Muscle of leg (tissue), 11 donors: Measurements from ENCODE around the gene IL7R. TPM values are rescaled to one million over a fixed set of nuclear protein-coding genes. Genes with fewer than 3 reads are reported as not detected.

Experiments
- DNase-seq: peaks from one replicate; pipeline ENCODE4 v3.0.0; 2013
- H3K27ac ChIP-seq: one replicate; pipeline ENCODE4 v1.5.1; 2013; ENCODE audit warnings: mild to moderate bottlenecking, low read length, control low read depth
- H3K27me3 ChIP-seq: one replicate; pipeline ENCODE4 v1.6.1; 2013; ENCODE audit warnings: low read length; ENCODE audit not compliant: control insufficient read depth, insufficient read depth
- H3K36me3 ChIP-seq: one replicate; pipeline ENCODE4 v1.6.1; 2013; ENCODE audit warnings: low read length; ENCODE audit not compliant: control insufficient read depth, insufficient read depth
- H3K4me1 ChIP-seq: one replicate; pipeline ENCODE4 v1.6.1; 2013; ENCODE audit warnings: low read length; ENCODE audit not compliant: control insufficient read depth, insufficient read depth
- H3K4me3 ChIP-seq: one replicate; pipeline ENCODE4 v1.5.1; 2013; ENCODE audit warnings: low read length, control low read depth
- H3K9me3 ChIP-seq: replicated peaks from 2 replicates; pipeline ENCODE4 v1.6.1; 2013; ENCODE audit warnings: low read depth, low read length; ENCODE audit not compliant: control insufficient read depth
- WGBS: methylation state at CpG from one replicate; pipeline ENCODE4 v1.1.5; 2013; ENCODE audit warnings: missing lambda C conversion rate; ENCODE audit not compliant: insufficient coverage; 5-methylcytosine and 5-hydroxymethylcytosine counted together
- polyA plus RNA-seq, 8 donors: library from polyadenylated mRNA; unstranded; fragments of 120-200 nt; gene quantifications; one replicate each; pipeline versions ENCODE4 v1.2.1 to v1.2.3, GENCODE V29; 2013; ENCODE audit warnings: inconsistent platforms in 1 of 8, low replicate concordance in 1 of 8; ENCODE audit not compliant: insufficient read length in 8 of 8, insufficient read depth in 1 of 8
- total RNA-seq: library from RNA; stranded (reverse); fragments of 120-200 nt; gene quantifications from one replicate; pipeline ENCODE4 v1.2.4, GENCODE V29; 2013

The IL7R gene
- total and polyA plus RNA-seq, 9 donors = 0.22 to 2.4 (median 1.7) TPM

GRCh38 chr5:35902046-35902672 lies 45.5 kb downstream of the IL7R start:
- H3K27ac ChIP-seq = no peak overlapping the region
- H3K4me3 ChIP-seq = no peak overlapping the region
- H3K27me3 ChIP-seq = no peaks in the 10 kb centered on the region
- WGBS = no CpG with 5 or more reads among the region's 2 CpGs
- no peaks in the 10 kb centered on the region for H3K9me3 ChIP-seq
- DNase-seq = no peak
- H3K4me1 ChIP-seq = no peaks in the 10 kb centered on the region
- no peaks in the 10 kb centered on the region for H3K36me3 ChIP-seq

DNA sequence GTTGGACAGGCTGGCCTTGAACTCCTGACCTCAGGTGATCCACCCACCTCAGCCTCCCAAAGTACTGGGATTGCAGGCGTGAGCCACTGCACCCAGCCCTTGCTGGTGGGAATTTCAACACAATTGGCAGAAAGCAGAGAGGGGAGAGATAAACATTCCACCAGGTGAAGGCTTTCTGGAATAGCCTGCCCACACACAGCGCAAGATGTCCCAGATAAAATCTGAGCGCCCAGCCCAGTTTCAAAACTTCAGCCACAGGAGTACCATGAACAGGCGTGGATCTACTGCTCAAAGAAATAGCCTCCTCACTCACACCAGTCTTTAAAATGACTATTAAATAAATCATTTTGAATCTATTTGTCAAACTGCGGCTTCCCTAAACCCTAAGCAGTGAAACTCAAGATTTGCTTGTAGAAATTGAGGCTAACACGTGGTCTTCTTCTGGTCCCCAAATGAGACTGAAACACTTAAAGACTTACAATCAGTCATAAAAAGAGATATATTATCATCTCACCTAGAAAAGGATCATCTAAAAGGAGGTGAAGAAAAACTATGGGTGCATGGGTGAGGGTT lies 47.0 kb downstream of the IL7R start:
- no peak overlapping the region for H3K4me3 ChIP-seq
- no peaks in the 10 kb centered on the region for H3K36me3 ChIP-seq
- no peaks in the 10 kb centered on the region for H3K4me1 ChIP-seq
- H3K27me3 ChIP-seq = no peaks in the 10 kb centered on the region
- WGBS = 100% methylated on average over 1 of the region's 6 CpGs
- no peak overlapping the region for H3K27ac ChIP-seq
- H3K9me3 ChIP-seq = no peaks in the 10 kb centered on the region
- DNase-seq = no peak

DNA sequence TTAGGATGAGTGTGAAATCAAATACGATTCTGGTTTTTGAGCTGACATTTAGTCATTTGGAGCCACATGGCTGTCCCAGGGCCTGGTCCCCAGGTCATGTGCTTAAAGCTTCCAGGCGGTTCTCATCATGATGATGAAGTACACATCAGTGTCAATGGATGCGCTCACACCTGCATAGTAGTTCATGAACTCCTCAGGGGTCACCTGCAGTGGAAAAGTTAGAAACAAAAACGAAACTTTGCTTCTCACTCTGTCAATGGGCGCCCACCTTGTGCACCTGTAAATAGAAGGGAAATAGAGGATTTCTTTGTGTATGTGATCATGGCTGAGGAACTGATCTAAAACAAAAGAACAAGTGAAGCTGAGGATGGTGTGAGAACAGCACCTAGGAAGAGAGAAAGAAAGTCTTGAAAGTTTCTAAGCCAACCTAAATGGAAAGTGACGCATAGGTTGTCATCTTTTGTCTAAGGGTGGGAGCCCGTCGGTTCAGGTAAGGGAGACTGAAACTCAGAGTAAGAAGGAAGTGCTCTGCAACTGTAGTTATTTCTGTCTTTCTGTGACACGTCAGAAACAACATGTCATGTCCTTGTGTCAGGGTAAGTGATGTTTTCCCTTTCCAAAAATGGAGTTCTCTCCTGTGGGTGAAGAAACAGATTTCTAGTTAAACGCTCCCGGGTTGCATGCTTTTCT lies 47.9 kb downstream of the IL7R start:
- 94% methylated on average over 5 of the region's 11 CpGs for WGBS
- H3K9me3 ChIP-seq = no peaks in the 10 kb centered on the region
- no peak overlapping the region for H3K27ac ChIP-seq
- H3K27me3 ChIP-seq = no peaks in the 10 kb centered on the region
- no peak overlapping the region for H3K4me3 ChIP-seq
- H3K36me3 ChIP-seq = no peaks in the 10 kb centered on the region
- DNase-seq = no peak
- no peaks in the 10 kb centered on the region for H3K4me1 ChIP-seq

DNA sequence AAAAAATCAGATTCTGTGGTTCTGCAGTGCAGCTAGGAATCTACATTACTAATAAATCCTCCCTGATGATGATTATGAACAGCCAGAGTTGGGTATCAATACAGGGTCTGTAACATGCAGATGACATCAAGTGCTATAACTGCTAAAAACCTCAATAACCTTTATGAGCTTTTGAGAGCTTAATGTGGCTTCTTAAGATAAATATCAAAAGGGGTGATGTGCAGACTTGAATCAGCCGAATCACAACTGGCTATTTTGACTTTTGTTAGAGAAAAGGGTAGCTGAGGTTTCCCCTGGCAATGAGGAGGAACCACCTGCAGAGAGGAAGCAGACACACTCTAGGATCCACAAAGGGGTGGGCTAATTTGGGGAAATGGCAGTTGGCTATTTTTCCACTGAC lies 51.5 kb downstream of the IL7R start:
- Histone ChIP-seq H3K36me3 (no peaks in the 10 kb centered on the region), H3K27me3 (no peaks in the 10 kb centered on the region), H3K27ac (no peak overlapping the region), H3K4me3 (no peak overlapping the region), H3K4me1 (no peaks in the 10 kb centered on the region), H3K9me3 (no peaks in the 10 kb centered on the region)
- WGBS = no CpG with 5 or more reads among the region's 1 CpG
- no peak for DNase-seq

DNA sequence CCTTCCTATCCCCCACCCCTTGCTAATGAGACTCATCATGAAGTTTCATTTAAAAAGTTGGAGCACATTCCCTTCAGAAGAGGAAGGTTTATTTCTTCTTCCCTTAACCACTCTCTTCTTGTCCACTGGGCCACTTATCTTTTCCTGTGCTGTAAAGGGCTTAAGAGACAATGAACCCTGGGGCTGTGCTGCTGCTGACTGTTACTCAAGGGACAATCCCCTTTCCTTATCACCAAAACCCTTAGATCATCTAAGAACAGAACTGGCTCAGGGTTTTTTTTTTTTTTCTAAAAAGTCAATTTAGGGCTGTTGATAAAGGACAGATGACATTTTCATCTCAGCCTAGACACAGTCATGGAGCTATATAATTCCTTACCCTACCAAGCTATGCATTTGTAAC lies 52.1 kb downstream of the IL7R start:
- H3K4me1 ChIP-seq = no peaks in the 10 kb centered on the region

GRCh38 chr5:35919191-35919590 lies 62.5 kb downstream of the IL7R start:
- no peaks in the 10 kb centered on the region for H3K9me3 ChIP-seq
- H3K36me3 ChIP-seq = no peaks in the 10 kb centered on the region
- H3K27ac ChIP-seq = no peak overlapping the region
- H3K27me3 ChIP-seq = peaks cover 9% of the 10 kb centered on the region
- H3K4me3 ChIP-seq = no peak overlapping the region
- 65% methylated on average over 2 of the region's 4 CpGs for WGBS
- H3K4me1 ChIP-seq = no peaks in the 10 kb centered on the region
- peak; percentile 20 for DNase-seq

More for the DNA sequence above, 52.1 kb downstream of the IL7R start:
- Histone ChIP-seq H3K9me3 (no peaks in the 10 kb centered on the region), H3K27me3 (no peaks in the 10 kb centered on the region), H3K27ac (no peak overlapping the region), H3K4me3 (no peak overlapping the region), H3K36me3 (no peaks in the 10 kb centered on the region)
- DNase-seq = no peak

- H3K4me3 ChIP-seq = no peak overlapping the region
- peaks cover 5% of the 10 kb centered on the region for H3K4me1 ChIP-seq
- WGBS = 63% methylated on average over 11 of the region's 11 CpGs
- H3K36me3 ChIP-seq = no peaks in the 10 kb centered on the region
- DNase-seq = no peak
- peaks cover 19% of the 10 kb centered on the region for H3K27me3 ChIP-seq
- no peaks in the 10 kb centered on the region for H3K9me3 ChIP-seq
- no peak overlapping the region for H3K27ac ChIP-seq
These were observed 64.2 kb downstream of the IL7R start for GRCh38 chr5:35920890-35921289.

GRCh38 chr5:35921930-35922329 lies 65.2 kb downstream of the IL7R start:
- H3K27me3 ChIP-seq = peaks cover 24% of the 10 kb centered on the region
- no peak overlapping the region for H3K4me3 ChIP-seq
- 60% methylated on average over 1 of the region's 5 CpGs for WGBS
- no peaks in the 10 kb centered on the region for H3K36me3 ChIP-seq
- H3K9me3 ChIP-seq = no peaks in the 10 kb centered on the region
- H3K4me1 ChIP-seq = peaks cover 5% of the 10 kb centered on the region
- no peak overlapping the region for H3K27ac ChIP-seq
- no peak for DNase-seq

GRCh38 chr5:35922468-35922867 lies 65.8 kb downstream of the IL7R start:
- no peaks in the 10 kb centered on the region for H3K36me3 ChIP-seq
- WGBS = 64% methylated on average over 7 of the region's 7 CpGs
- H3K9me3 ChIP-seq = no peaks in the 10 kb centered on the region
- no peak for DNase-seq
- no peak overlapping the region for H3K27ac ChIP-seq
- peaks cover 25% of the 10 kb centered on the region for H3K27me3 ChIP-seq
- H3K4me1 ChIP-seq = peaks cover 5% of the 10 kb centered on the region
- H3K4me3 ChIP-seq = no peak overlapping the region

GRCh38 chr5:35924122-35924949 lies 67.6 kb downstream of the IL7R start:
- 38% methylated on average over 5 of the region's 10 CpGs for WGBS
- no peak for DNase-seq
- Histone ChIP-seq H3K27ac (no peak overlapping the region), H3K27me3 (peaks cover 25% of the 10 kb centered on the region), H3K4me1 (peaks cover 5% of the 10 kb centered on the region), H3K4me3 (no peak overlapping the region), H3K9me3 (no peaks in the 10 kb centered on the region), H3K36me3 (no peaks in the 10 kb centered on the region)
